Right atrium auricular region (tissue), 2 donors: ENCODE data around the gene GRIA4. TPM values are rescaled to one million over a fixed set of nuclear protein-coding genes. Genes with fewer than 3 reads are reported as not detected.

Source experiments
- DNase-seq: peaks from one replicate; pipeline ENCODE4 v3.0.0-alpha.2; 2019; ENCODE audit warnings: low spot score
- H3K27ac ChIP-seq, 2 donors: fragments of 200-600 bp; sonication (generic); 1 replicate in 1 of 2; 2 replicates in 1 of 2; pipeline ENCODE4 v1.5.1; 2016 to 2019
- H3K27me3 ChIP-seq, 2 donors: fragments of 200-600 bp; sonication (generic); one replicate each; pipeline versions ENCODE4 v1.5.1 to v1.6.0; 2017 to 2019
- H3K36me3 ChIP-seq: fragments of 200-600 bp; sonication (generic); one replicate; pipeline ENCODE4 v1.5.1; 2016
- H3K4me1 ChIP-seq, 2 donors: fragments of 200-600 bp; sonication (generic); one replicate each; pipeline versions ENCODE4 v1.5.1 to v1.6.0; 2017 to 2019
- H3K4me3 ChIP-seq, 2 donors: fragments of 200-600 bp; sonication (generic); 1 replicate in 1 of 2; 2 replicates in 1 of 2; pipeline ENCODE4 v1.5.1; 2017 to 2019; ENCODE audit warnings: mild to moderate bottlenecking in 1 of 2, moderate library complexity in 1 of 2
- H3K9me3 ChIP-seq, 2 donors: fragments of 200-600 bp; sonication (generic); one replicate each; pipeline ENCODE4 v1.5.1; 2019
- CTCF ChIP-seq, 2 donors: fragments of 200-600 bp; sonication (generic); IDR thresholded peaks; one replicate each; pipeline ENCODE4 v1.5.1; 2019; ENCODE audit warnings: antibody characterized with exemption in 2 of 2
- total RNA-seq, 2 donors: library from RNA; depleted of rRNA; stranded (reverse); fragments of >200 nt; gene quantifications; one replicate each; pipeline ENCODE4 v1.1.0, GENCODE V29; 2016

The GRIA4 gene
- not detected for total RNA-seq

- Histone ChIP-seq H3K36me3 (no peaks in the 10 kb centered on the region), H3K4me1 (peaks cover 0 to 10% of the 10 kb centered on the region in 2 donors), H3K4me3 (peak within 1 kb of the TSS in 1 of 2 donors; percentile 37), H3K9me3 (peaks cover 0 to 6% of the 10 kb centered on the region in 2 donors), H3K27me3 (peaks cover 2 to 7% of the 10 kb centered on the region in 2 donors), H3K27ac (no peak within 1 kb of the TSS)
- no peak for TF ChIP-seq CTCF (IDR thresholded peaks at IDR 0.05)
- DNase-seq: no peak
These were observed at the start of gene GRIA4 for GRCh38 chr11:105609832-105610781. GRIA4 (plus strand) TSS chr11:105610073; CDS start chr11:105610998, 925 bp downstream.

- no peak for TF ChIP-seq CTCF (IDR thresholded peaks at IDR 0.05)
- Histone ChIP-seq H3K4me1 (no peaks in the 10 kb centered on the region), H3K36me3 (no peaks in the 10 kb centered on the region), H3K27me3 (no peaks in the 10 kb centered on the region), H3K27ac (no peak overlapping the region), H3K4me3 (no peak overlapping the region), H3K9me3 (no peaks in the 10 kb centered on the region)
- no peak for DNase-seq
These were observed 36.8 kb upstream of the GRIA4 start for GRCh38 chr11:105573091-105573490.

GRCh38 chr11:105574974-105575373 is 34.9 kb upstream of the GRIA4 start:
- Histone ChIP-seq H3K9me3 (no peaks in the 10 kb centered on the region), H3K36me3 (no peaks in the 10 kb centered on the region), H3K4me3 (no peak overlapping the region), H3K27me3 (no peaks in the 10 kb centered on the region), H3K4me1 (no peaks in the 10 kb centered on the region), H3K27ac (no peak overlapping the region)
- DNase-seq: no peak
- TF ChIP-seq CTCF (IDR thresholded peaks at IDR 0.05): no peak

GRCh38 chr11:105577641-105578040 is 32.2 kb upstream of the GRIA4 start:
- Histone ChIP-seq H3K27me3 (no peaks in the 10 kb centered on the region), H3K36me3 (no peaks in the 10 kb centered on the region), H3K4me3 (no peak overlapping the region), H3K27ac (no peak overlapping the region), H3K9me3 (peaks cover 0 to 3% of the 10 kb centered on the region in 2 donors), H3K4me1 (no peaks in the 10 kb centered on the region)
- DNase-seq: no peak
- TF ChIP-seq CTCF (IDR thresholded peaks at IDR 0.05): no peak

- H3K27ac ChIP-seq: no peak overlapping the region
- no peak for TF ChIP-seq CTCF (IDR thresholded peaks at IDR 0.05)
- DNase-seq: no peak
These were observed 30.8 kb upstream of the GRIA4 start for GRCh38 chr11:105579111-105579510.

More at GRCh38 chr11:105579111-105579510, 30.8 kb upstream of the GRIA4 start:
- H3K9me3 ChIP-seq: peaks cover 0 to 3% of the 10 kb centered on the region in 2 donors
- no peak overlapping the region for H3K4me3 ChIP-seq
- H3K4me1 ChIP-seq: no peaks in the 10 kb centered on the region
- H3K27me3 ChIP-seq: no peaks in the 10 kb centered on the region
- H3K36me3 ChIP-seq: no peaks in the 10 kb centered on the region
